Hepatocyte (in vitro differentiated cells): ENCODE results near the gene PLEKHA6. TPM values are rescaled to one million over a fixed set of nuclear protein-coding genes. Genes with fewer than 3 reads are reported as not detected.
A peak's percentile ranks its signal among the peaks of the same experiment; 100 is the strongest.

Experiments
- DNase-seq: peaks from one replicate; pipeline ENCODE4 v3.0.0-alpha.2; 2016; ENCODE audit warnings: low spot score
- H2AFZ ChIP-seq: fragments of 200-600 bp; sonication (generic); 2 replicates; pipeline ENCODE4 v1.6.0; 2016; ENCODE audit warnings: antibody characterized with exemption, mild to moderate bottlenecking
- H3K27ac ChIP-seq: fragments of 200-600 bp; sonication (generic); 2 replicates; pipeline ENCODE4 v1.5.1; 2016; ENCODE audit warnings: mild to moderate bottlenecking
- H3K27me3 ChIP-seq: fragments of 200-600 bp; sonication (generic); 2 replicates; pipeline ENCODE4 v1.6.1; 2016
- H3K36me3 ChIP-seq: fragments of 200-600 bp; sonication (generic); replicated peaks from 2 replicates; pipeline ENCODE4 v1.5.1; 2016; ENCODE audit warnings: low read depth; ENCODE audit not compliant: insufficient read depth
- H3K4me1 ChIP-seq: fragments of 200-600 bp; sonication (generic); 2 replicates; pipeline ENCODE4 v1.5.1; 2016; ENCODE audit warnings: mild to moderate bottlenecking, moderate library complexity; ENCODE audit not compliant: insufficient read depth
- H3K4me2 ChIP-seq: fragments of 200-600 bp; sonication (generic); 2 replicates; pipeline ENCODE4 v1.6.0; 2016
- H3K4me3 ChIP-seq: fragments of 200-600 bp; sonication (generic); 2 replicates; pipeline ENCODE4 v1.5.1; 2016; ENCODE audit warnings: mild to moderate bottlenecking
- H3K79me2 ChIP-seq: fragments of 200-600 bp; sonication (generic); 2 replicates; pipeline ENCODE4 v1.6.0; 2017; ENCODE audit warnings: mild to moderate bottlenecking
- H3K9me2 ChIP-seq: fragments of 200-600 bp; sonication (generic); replicated peaks from 2 replicates; pipeline ENCODE4 v1.6.0; 2017; ENCODE audit warnings: mild to moderate bottlenecking; ENCODE audit not compliant: insufficient read depth
- H3K9me3 ChIP-seq: fragments of 200-600 bp; sonication (generic); 2 replicates; pipeline ENCODE4 v1.5.1; 2016; ENCODE audit warnings: low read depth, mild to moderate bottlenecking
- H4K20me1 ChIP-seq: fragments of 200-600 bp; sonication (generic); 2 replicates; pipeline ENCODE4 v1.6.0; 2016; ENCODE audit warnings: mild to moderate bottlenecking; ENCODE audit not compliant: insufficient read depth, poor library complexity, severe bottlenecking
- EZH2 ChIP-seq: fragments of 200-600 bp; sonication (generic); IDR thresholded peaks from 2 replicates; pipeline ENCODE4 v1.6.1; 2016; ENCODE audit warnings: antibody characterized with exemption, mild to moderate bottlenecking, borderline replicate concordance
- EZH2phosphoT487 ChIP-seq: fragments of 200-600 bp; sonication (generic); IDR thresholded peaks from one replicate; pipeline ENCODE4 v1.6.1; 2018; ENCODE audit warnings: antibody characterized with exemption, mild to moderate bottlenecking, low read depth, moderate library complexity; ENCODE audit not compliant: unreplicated experiment, severe bottlenecking
- WGBS: methylation state at CpG from one replicate; pipeline ENCODE4 v1.1.6; 2016; ENCODE audit warnings: low lambda C conversion rate; ENCODE audit errors: missing lambda C conversion rate; 5-methylcytosine and 5-hydroxymethylcytosine counted together
- polyA plus RNA-seq: library from polyadenylated mRNA; unstranded; fragments of >200 nt; fragmentation: Nextera tagmentation; extraction: Ambion mirVana; gene quantifications from 2 replicates; pipeline ENCODE4 v1.2.1, GENCODE V29; 2016
- total RNA-seq: library from RNA; depleted of rRNA; stranded (reverse); fragments of >200 nt; gene quantifications from 2 replicates; pipeline ENCODE4 v1.2.3, GENCODE V29; 2014
- TF ChIP-seq, protein P1 (sequence below): fragments of 200-600 bp; sonication (generic); IDR thresholded peaks from 2 replicates; pipeline ENCODE4 v1.5.1; 2016; ENCODE audit warnings: antibody characterized with exemption, mild to moderate bottlenecking; ENCODE audit not compliant: poor library complexity

The PLEKHA6 gene
- total and polyA plus RNA-seq, 2 experiments from 2014 or later, result 14.3 to 31.5 TPM

DNA sequence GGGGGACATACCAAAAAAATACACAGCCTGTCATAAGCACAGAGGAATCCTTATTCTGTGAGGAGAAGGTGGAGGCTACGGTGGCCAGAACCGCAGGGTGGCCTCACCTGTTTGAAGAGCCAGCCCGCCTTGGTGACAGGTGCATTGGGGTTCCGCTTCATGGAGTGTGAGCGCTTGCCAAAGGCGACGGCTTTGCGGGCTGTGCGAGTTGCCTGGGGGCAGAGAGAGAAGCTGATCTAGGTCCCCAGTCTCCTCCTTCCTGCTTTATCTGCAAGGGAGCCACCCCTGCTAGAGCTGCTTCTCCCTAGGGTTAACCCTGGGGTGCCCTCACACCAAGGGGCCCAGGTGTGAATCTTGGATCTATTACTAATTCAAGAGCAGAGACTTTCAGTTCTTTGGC lies 91.6 kb downstream of the PLEKHA6 start:
- no peaks in the 10 kb centered on the region for H3K27me3 ChIP-seq
- DNase-seq, result no peak
- no peaks in the 10 kb centered on the region for H4K20me1 ChIP-seq
- WGBS, result 83% methylated on average over 9 of the region's 9 CpGs
- no peaks in the 10 kb centered on the region for H3K36me3 ChIP-seq
- no peak overlapping the region for H2AFZ ChIP-seq
- no peak overlapping the region for H3K4me2 ChIP-seq
- peaks cover 25% of the 10 kb centered on the region for H3K4me1 ChIP-seq
- no peaks in the 10 kb centered on the region for H3K79me2 ChIP-seq
- no peak overlapping the region for H3K4me3 ChIP-seq
- TF ChIP-seq EZH2, result no peak
- TF ChIP-seq, protein P1, sequence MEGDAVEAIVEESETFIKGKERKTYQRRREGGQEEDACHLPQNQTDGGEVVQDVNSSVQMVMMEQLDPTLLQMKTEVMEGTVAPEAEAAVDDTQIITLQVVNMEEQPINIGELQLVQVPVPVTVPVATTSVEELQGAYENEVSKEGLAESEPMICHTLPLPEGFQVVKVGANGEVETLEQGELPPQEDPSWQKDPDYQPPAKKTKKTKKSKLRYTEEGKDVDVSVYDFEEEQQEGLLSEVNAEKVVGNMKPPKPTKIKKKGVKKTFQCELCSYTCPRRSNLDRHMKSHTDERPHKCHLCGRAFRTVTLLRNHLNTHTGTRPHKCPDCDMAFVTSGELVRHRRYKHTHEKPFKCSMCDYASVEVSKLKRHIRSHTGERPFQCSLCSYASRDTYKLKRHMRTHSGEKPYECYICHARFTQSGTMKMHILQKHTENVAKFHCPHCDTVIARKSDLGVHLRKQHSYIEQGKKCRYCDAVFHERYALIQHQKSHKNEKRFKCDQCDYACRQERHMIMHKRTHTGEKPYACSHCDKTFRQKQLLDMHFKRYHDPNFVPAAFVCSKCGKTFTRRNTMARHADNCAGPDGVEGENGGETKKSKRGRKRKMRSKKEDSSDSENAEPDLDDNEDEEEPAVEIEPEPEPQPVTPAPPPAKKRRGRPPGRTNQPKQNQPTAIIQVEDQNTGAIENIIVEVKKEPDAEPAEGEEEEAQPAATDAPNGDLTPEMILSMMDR, result no peak
- no peak for TF ChIP-seq EZH2phosphoT487
- H3K9me3 ChIP-seq, result no peaks in the 10 kb centered on the region
- peak overlapping the region; percentile 82 for H3K27ac ChIP-seq
- H3K9me2 ChIP-seq, result no peaks in the 10 kb centered on the region

- Histone ChIP-seq H3K36me3 (no peaks in the 10 kb centered on the region), H3K27ac (peak overlapping the region; percentile 82)
Measured at GRCh38 chr1:204267191-204267601, 92.5 kb downstream of the PLEKHA6 start.

DNA sequence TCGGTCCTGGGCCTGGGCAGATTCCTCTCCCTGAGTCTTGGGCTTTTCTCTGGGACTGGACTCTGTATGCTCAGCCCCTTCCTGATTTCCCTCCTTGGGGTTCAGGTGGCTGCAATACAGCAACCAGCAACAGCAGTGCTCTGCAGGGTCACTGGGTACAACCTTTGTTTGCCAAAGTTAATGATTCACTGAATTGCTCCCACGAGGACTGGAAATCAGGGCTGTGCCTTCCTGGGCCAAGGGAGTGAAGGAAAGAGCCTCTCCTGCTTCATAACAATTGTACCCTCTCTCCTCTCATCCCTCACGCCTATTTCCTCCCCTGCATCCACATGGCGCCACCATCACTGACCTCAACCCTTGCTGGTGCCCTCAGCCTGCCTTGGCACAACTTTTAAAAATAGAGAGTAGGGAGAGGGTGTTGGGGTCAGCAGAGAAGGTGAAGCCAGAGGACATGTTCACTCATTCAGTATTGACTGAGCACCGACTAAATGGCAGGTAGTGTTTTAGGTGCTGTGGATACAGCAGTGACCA lies 93.2 kb downstream of the PLEKHA6 start:
- no peaks in the 10 kb centered on the region for H3K79me2 ChIP-seq
- peak overlapping the region; percentile 54 for H3K4me2 ChIP-seq
- H2AFZ ChIP-seq, result no peak overlapping the region
- H3K4me3 ChIP-seq, result no peak overlapping the region
- peak; percentile 76 for DNase-seq
- H3K36me3 ChIP-seq, result no peaks in the 10 kb centered on the region
- H3K27ac ChIP-seq, result peak overlapping the region; percentile 82
- TF ChIP-seq, protein P1, result no peak
- TF ChIP-seq EZH2phosphoT487, result no peak
- no peak for TF ChIP-seq EZH2
- peaks cover 27% of the 10 kb centered on the region for H3K4me1 ChIP-seq
- no peaks in the 10 kb centered on the region for H3K9me3 ChIP-seq
- no peaks in the 10 kb centered on the region for H3K27me3 ChIP-seq
- H3K9me2 ChIP-seq, result no peaks in the 10 kb centered on the region
- no peaks in the 10 kb centered on the region for H4K20me1 ChIP-seq
- WGBS, result 50% methylated on average over 5 of the region's 5 CpGs

More at GRCh38 chr1:204267191-204267601, 92.5 kb downstream of the PLEKHA6 start:
- Histone ChIP-seq H3K27me3 (no peaks in the 10 kb centered on the region), H3K9me2 (no peaks in the 10 kb centered on the region), H2AFZ (no peak overlapping the region), H4K20me1 (no peaks in the 10 kb centered on the region), H3K79me2 (no peaks in the 10 kb centered on the region), H3K4me2 (peak overlapping the region; percentile 54), H3K4me1 (peaks cover 27% of the 10 kb centered on the region), H3K4me3 (no peak overlapping the region), H3K9me3 (no peaks in the 10 kb centered on the region)
- no peak for DNase-seq
- TF ChIP-seq EZH2, result no peak
- TF ChIP-seq, protein P1, result no peak
- no peak for TF ChIP-seq EZH2phosphoT487
- WGBS, result 79% methylated on average over 9 of the region's 9 CpGs

DNA sequence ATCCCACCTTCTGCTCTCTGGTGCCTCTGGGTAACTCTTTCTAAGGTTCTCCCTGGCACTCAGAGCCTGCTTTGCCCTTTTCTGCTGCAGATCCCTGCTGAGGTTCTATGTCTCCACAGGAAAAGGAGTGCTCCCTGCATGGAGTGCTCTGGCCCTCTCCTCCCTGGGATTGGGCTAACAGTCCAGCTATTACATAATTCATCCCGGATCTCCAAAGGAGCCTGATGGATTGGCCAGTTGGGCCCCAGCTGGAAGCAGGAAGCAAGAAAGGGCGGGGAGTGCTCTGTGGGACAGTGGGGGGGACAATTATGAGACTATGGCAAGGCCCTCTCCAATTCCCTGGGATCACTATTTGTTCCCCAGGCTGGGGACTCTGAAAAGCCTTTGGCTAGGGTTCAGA lies 94.1 kb downstream of the PLEKHA6 start:
- H3K27me3 ChIP-seq, result no peaks in the 10 kb centered on the region
- H3K4me2 ChIP-seq, result no peak overlapping the region
- H4K20me1 ChIP-seq, result no peaks in the 10 kb centered on the region
- no peak overlapping the region for H3K4me3 ChIP-seq
- TF ChIP-seq EZH2phosphoT487, result no peak
- TF ChIP-seq, protein P1, result no peak
- TF ChIP-seq EZH2, result no peak
- no peak for DNase-seq
- peak overlapping the region; percentile 82 for H3K27ac ChIP-seq
- no peaks in the 10 kb centered on the region for H3K9me3 ChIP-seq
- H3K79me2 ChIP-seq, result no peaks in the 10 kb centered on the region
- WGBS, result 94% methylated on average over 2 of the region's 2 CpGs
- peaks cover 27% of the 10 kb centered on the region for H3K4me1 ChIP-seq
- no peaks in the 10 kb centered on the region for H3K9me2 ChIP-seq
- H2AFZ ChIP-seq, result no peak overlapping the region
- H3K36me3 ChIP-seq, result no peaks in the 10 kb centered on the region
